GM12864 (cell line): ENCODE measurements around the gene ROPN1L.

Source experiments
- DNase-seq: peaks from one replicate; pipeline ENCODE4 v3.0.0-alpha.2; 2011; ENCODE audit warnings: low read depth
- H3K4me3 ChIP-seq: 2 replicates; pipeline ENCODE4 v1.5.1; 2011; ENCODE audit warnings: mild to moderate bottlenecking, low read depth, low read length, control low read depth
- CTCF ChIP-seq: IDR thresholded peaks from 2 replicates; pipeline ENCODE4 v1.5.1; 2011; ENCODE audit warnings: low read depth, mild to moderate bottlenecking, moderate library complexity, low read length, control low read depth, inconsistent platforms; ENCODE audit errors: missing control alignments

Gene ROPN1L

GRCh38 chr5:10464173-10464572 lies 22.5 kb downstream of the ROPN1L start:
- H3K4me3 ChIP-seq, result no peak overlapping the region
- TF ChIP-seq CTCF, result no peak
- no peak for DNase-seq

GRCh38 chr5:10465726-10466125 lies 24.0 kb downstream of the ROPN1L start:
- no peak for TF ChIP-seq CTCF
- DNase-seq, result no peak
- H3K4me3 ChIP-seq, result no peak overlapping the region

GRCh38 chr5:10466446-10467073 lies 24.9 kb downstream of the ROPN1L start:
- DNase-seq, result no peak
- TF ChIP-seq CTCF, result no peak
- H3K4me3 ChIP-seq, result no peak overlapping the region

GRCh38 chr5:10467281-10468198 lies 25.9 kb downstream of the ROPN1L start:
- no peak for DNase-seq
- TF ChIP-seq CTCF, result no peak
- no peak overlapping the region for H3K4me3 ChIP-seq

GRCh38 chr5:10468256-10468655 lies 26.6 kb downstream of the ROPN1L start:
- TF ChIP-seq CTCF, result no peak

GRCh38 chr5:10469253-10470050 lies 27.8 kb downstream of the ROPN1L start:
- no peak for TF ChIP-seq CTCF
- H3K4me3 ChIP-seq, result no peak overlapping the region
- no peak for DNase-seq

More at GRCh38 chr5:10468256-10468655, 26.6 kb downstream of the ROPN1L start:
- DNase-seq, result no peak
- H3K4me3 ChIP-seq, result no peak overlapping the region
